Measurements from ENCODE around the gene ATP6V1B1.

DNA sequence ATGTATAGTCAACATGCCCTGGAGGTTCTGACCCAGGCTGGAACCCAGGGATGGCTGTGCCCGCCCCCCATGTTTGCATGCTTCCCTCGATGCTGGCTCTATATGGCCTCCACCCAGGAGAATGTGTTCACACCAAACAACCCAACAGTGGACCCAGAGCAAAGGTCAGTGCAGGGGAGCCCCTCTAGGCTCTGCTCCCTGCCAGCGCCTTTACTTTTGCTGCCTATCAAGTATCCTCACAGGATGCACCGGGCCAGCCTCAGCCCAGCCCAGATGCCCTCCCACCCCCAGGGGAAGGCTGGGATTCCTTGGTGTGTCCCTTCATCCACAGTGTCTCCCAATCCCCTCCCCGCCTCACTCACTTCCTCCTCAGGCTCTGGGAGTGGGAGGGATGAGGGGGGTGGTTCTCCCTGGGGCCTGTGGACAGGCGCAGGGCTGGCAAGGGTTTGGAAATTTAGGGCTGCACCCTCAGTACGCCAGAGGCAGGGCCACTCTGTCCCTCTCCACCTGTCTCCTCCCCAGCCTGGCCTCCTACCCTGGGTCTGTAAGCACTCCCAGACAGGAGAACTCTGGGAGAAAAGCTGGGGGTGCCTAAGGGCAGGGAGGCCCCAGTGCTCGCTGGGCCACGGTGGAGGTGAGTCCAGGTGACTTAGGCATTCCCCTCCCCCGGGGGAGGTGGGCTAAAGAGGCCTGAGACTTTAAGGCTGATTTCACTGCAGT lies 2.3 kb downstream of the ATP6V1B1 start:
- TF ChIP-seq, protein P1, sequence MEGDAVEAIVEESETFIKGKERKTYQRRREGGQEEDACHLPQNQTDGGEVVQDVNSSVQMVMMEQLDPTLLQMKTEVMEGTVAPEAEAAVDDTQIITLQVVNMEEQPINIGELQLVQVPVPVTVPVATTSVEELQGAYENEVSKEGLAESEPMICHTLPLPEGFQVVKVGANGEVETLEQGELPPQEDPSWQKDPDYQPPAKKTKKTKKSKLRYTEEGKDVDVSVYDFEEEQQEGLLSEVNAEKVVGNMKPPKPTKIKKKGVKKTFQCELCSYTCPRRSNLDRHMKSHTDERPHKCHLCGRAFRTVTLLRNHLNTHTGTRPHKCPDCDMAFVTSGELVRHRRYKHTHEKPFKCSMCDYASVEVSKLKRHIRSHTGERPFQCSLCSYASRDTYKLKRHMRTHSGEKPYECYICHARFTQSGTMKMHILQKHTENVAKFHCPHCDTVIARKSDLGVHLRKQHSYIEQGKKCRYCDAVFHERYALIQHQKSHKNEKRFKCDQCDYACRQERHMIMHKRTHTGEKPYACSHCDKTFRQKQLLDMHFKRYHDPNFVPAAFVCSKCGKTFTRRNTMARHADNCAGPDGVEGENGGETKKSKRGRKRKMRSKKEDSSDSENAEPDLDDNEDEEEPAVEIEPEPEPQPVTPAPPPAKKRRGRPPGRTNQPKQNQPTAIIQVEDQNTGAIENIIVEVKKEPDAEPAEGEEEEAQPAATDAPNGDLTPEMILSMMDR (optimal IDR thresholded peaks at IDR 0.05 in 1 of 3, IDR thresholded peaks at IDR 0.05 in 1 of 3, conservative IDR thresholded peaks at IDR 0.05 in 1 of 3; ENCODE audit: extremely low read depth in 1 of 3, insufficient read depth in 2 of 3, low read length in 3 of 3), result no peak
- TF ChIP-seq EZH2 (IDR thresholded peaks at IDR 0.05; ENCODE audit: low read length), result no peak

Measured in keratinocyte (primary cell).